Ishikawa (cell line): Measurements from ENCODE around the gene SEPTIN6.

Source experiments
- CEBPB ChIP-seq: IDR thresholded peaks from 2 replicates; pipeline ENCODE4 v1.6.1; 2012
- CREB1 ChIP-seq: IDR thresholded peaks from 2 replicates; pipeline ENCODE4 v1.6.1; 2012; ENCODE audit warnings: low read depth
- EGR1 ChIP-seq: IDR thresholded peaks from 2 replicates; pipeline ENCODE4 v1.6.1; 2012
- FOXM1 ChIP-seq: IDR thresholded peaks from 2 replicates; pipeline ENCODE4 v1.6.1; 2012; ENCODE audit warnings: low read depth, borderline replicate concordance
- NFIC ChIP-seq: IDR thresholded peaks from 2 replicates; pipeline ENCODE4 v1.6.1; 2012
- RAD21 ChIP-seq: IDR thresholded peaks from 2 replicates; pipeline ENCODE4 v1.6.1; 2012; ENCODE audit warnings: low read depth
- TAF1 ChIP-seq: IDR thresholded peaks from 2 replicates; pipeline ENCODE4 v1.6.1; 2012; ENCODE audit warnings: low read depth, mild to moderate bottlenecking
- TCF12 ChIP-seq: IDR thresholded peaks from 2 replicates; pipeline ENCODE4 v1.6.1; 2012; ENCODE audit warnings: low read depth
- TEAD4 ChIP-seq: IDR thresholded peaks from 2 replicates; pipeline ENCODE4 v1.6.1; 2012
- YY1 ChIP-seq: IDR thresholded peaks from 2 replicates; pipeline ENCODE4 v1.6.1; 2012; ENCODE audit warnings: low read depth
- ZBTB7A ChIP-seq: IDR thresholded peaks from 2 replicates; pipeline ENCODE4 v1.6.1; 2012; ENCODE audit warnings: low read depth
- TF ChIP-seq, protein P1 (sequence below): IDR thresholded peaks from 2 replicates; pipeline ENCODE4 v1.6.1; 2012
- TF ChIP-seq, protein P2 (sequence below): IDR thresholded peaks from 2 replicates; pipeline ENCODE4 v1.6.1; 2012; ENCODE audit warnings: low read depth, mild to moderate bottlenecking
- TF ChIP-seq, protein P3 (sequence below): IDR thresholded peaks from 2 replicates; pipeline ENCODE4 v1.6.1; 2012

DNA sequence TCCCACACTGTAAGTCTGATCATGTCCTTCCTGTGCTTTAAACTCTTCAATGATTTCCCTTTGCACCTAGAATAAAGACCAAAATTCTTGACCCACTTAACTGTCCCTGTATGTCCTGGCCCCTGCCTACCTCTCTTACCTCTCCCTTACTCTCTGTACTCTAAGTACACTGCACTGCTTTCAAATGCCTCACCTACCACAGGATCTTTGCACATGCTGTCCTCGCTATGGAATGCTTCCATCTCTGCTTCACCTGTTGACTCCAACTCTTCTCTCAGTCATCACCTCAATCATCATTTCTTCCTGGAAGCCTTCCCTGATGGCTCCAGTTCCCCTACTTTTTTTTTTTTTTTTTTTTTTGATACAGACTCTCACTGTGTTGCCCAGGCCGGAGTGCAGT, 29.0 kb upstream of the SEPTIN6 start:
- TF ChIP-seq EGR1 = no peak
- no peak for TF ChIP-seq FOXM1
- TF ChIP-seq TCF12 = no peak
- TF ChIP-seq, protein P1, sequence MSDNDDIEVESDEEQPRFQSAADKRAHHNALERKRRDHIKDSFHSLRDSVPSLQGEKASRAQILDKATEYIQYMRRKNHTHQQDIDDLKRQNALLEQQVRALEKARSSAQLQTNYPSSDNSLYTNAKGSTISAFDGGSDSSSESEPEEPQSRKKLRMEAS = no peak
- no peak for TF ChIP-seq RAD21
- TF ChIP-seq, protein P2, sequence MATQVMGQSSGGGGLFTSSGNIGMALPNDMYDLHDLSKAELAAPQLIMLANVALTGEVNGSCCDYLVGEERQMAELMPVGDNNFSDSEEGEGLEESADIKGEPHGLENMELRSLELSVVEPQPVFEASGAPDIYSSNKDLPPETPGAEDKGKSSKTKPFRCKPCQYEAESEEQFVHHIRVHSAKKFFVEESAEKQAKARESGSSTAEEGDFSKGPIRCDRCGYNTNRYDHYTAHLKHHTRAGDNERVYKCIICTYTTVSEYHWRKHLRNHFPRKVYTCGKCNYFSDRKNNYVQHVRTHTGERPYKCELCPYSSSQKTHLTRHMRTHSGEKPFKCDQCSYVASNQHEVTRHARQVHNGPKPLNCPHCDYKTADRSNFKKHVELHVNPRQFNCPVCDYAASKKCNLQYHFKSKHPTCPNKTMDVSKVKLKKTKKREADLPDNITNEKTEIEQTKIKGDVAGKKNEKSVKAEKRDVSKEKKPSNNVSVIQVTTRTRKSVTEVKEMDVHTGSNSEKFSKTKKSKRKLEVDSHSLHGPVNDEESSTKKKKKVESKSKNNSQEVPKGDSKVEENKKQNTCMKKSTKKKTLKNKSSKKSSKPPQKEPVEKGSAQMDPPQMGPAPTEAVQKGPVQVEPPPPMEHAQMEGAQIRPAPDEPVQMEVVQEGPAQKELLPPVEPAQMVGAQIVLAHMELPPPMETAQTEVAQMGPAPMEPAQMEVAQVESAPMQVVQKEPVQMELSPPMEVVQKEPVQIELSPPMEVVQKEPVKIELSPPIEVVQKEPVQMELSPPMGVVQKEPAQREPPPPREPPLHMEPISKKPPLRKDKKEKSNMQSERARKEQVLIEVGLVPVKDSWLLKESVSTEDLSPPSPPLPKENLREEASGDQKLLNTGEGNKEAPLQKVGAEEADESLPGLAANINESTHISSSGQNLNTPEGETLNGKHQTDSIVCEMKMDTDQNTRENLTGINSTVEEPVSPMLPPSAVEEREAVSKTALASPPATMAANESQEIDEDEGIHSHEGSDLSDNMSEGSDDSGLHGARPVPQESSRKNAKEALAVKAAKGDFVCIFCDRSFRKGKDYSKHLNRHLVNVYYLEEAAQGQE = no peak
- TF ChIP-seq, protein P3, sequence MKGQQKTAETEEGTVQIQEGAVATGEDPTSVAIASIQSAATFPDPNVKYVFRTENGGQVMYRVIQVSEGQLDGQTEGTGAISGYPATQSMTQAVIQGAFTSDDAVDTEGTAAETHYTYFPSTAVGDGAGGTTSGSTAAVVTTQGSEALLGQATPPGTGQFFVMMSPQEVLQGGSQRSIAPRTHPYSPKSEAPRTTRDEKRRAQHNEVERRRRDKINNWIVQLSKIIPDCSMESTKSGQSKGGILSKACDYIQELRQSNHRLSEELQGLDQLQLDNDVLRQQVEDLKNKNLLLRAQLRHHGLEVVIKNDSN = no peak
- no peak for TF ChIP-seq NFIC
- no peak for TF ChIP-seq YY1
- TF ChIP-seq CEBPB = no peak
- no peak for TF ChIP-seq TEAD4
- TF ChIP-seq CREB1 = no peak
- TF ChIP-seq TAF1 = no peak
- TF ChIP-seq ZBTB7A = no peak
